ENCODE results near the gene NLRC3.
"Not testable (repeated sequence)": the region's sequence is repeated elsewhere in the genome, so short reads cannot be mapped to it uniquely, and the experiment has no call there.

NLRC3 gene

GRCh38 chr16:3513892-3514583, 63.2 kb downstream of the NLRC3 start:
- no peak for DNase-seq (ENCODE audit: low read depth, low spot score)

DNA sequence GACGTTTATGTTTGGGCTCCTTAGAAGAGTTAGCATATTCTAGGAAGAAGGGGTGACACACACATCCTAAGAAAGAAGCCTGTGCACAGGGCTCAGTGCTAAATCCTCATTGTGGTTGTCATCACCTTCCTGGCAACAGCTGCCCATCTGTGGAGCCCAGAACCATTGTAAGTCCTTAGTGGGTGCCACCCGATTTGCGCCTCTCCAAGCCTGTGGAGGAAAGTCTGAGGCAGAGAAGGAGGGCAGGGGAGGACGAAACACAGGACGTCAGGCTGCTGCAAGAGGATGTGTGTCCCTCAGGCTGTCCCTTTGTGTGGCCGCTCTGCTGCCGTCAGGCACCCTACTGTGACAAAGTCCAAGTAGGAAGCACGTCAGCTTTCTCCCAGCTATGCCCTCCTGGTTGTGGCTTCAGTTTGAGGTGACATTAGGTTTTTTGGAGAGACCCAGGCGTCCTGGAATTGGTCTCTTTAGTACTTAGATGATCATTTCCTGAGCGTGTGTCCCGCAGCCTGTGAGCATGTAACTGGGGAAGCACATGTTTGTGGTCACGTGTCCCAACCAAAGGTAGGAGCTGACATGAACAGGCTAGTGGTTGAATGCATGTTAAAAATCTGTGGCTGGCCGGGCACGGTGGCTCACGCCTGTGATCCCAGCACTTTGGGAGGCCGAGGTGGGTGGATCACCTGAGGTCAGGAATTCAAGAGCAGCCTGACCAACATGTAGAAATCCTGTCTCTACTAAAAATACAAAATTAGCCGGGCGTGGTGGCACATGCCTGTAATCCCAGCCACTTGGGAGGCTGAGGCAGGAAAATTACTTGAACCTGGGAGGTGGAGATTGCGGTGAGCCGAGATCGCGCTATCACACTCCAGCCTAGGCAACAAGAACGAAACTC, 65.7 kb downstream of the NLRC3 start:
- no peak for DNase-seq (ENCODE audit: low read depth, low spot score)

- no peak for DNase-seq (ENCODE audit: low read depth, low spot score)
These were observed 66.8 kb downstream of the NLRC3 start for GRCh38 chr16:3510416-3510815.

- no peak for DNase-seq (ENCODE audit: low read depth, low spot score)
These were observed 67.7 kb downstream of the NLRC3 start for GRCh38 chr16:3509470-3509928.

GRCh38 chr16:3508736-3509135, 68.5 kb downstream of the NLRC3 start:
- DNase-seq (ENCODE audit: low read depth, low spot score), result no peak

GRCh38 chr16:3503523-3503922, 73.7 kb downstream of the NLRC3 start:
- no peak for DNase-seq (ENCODE audit: low read depth, low spot score)

DNA sequence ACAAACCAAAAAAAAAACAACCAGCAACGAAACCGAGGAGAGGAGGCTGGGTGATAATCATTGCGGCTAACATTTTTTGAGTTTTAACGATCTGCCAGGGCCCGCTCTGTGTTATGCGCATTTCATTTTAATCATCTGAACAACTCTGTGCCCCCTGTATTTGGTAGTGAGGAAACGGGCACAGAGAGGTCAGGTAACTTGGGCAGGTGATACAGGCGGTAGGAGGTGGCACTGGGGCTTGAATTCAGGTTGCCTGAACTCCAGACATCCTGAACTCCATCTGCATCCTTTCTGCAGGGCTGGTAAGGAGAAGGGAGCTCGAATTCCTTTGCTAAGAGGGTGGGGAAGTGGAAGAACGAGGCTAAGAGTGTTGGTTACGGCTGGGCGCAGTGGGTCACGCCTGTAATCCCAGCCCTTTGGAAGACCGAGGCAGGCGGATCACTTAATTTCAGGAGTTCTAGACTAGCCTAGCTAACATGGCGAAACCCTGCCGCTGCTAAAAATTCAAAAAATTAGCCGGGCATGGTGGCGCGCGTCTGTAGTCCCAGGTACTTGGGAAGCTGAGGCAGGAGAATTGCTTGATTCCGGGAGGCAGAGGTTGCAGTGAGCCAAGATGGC, 75.3 kb downstream of the NLRC3 start:
- no peak for DNase-seq (ENCODE audit: low read depth, low spot score)

- DNase-seq (ENCODE audit: low read depth, low spot score), result not testable (repeated sequence)
These were observed 75.8 kb downstream of the NLRC3 start for GRCh38 chr16:3501412-3501761.

DNA sequence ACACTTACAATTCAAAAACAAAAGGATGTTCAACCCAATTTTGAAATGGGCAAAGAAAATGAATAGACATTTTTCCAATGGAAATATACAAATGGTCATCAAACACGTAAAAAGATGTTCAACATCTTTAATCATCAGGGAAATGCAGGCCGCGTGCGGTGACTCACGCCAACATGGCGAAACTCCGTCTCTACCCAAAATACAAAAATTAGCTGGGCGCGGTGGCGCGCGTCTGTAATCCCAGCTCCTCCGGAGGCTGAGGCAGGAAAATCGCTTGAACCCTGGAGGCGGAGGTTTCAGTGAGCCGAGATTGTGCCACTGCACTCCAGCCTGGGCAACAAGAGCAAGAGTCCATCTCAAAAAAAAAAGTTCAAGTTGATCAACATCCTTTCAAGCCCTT, 78.2 kb downstream of the NLRC3 start:
- no peak for DNase-seq (ENCODE audit: low read depth, low spot score)

- DNase-seq (ENCODE audit: low read depth, low spot score), result no peak
These were observed 79.4 kb downstream of the NLRC3 start for GRCh38 chr16:3497771-3498170.

- no peak for DNase-seq (ENCODE audit: low read depth, low spot score)
These were observed 80.8 kb downstream of the NLRC3 start for GRCh38 chr16:3496386-3496785.

DNA sequence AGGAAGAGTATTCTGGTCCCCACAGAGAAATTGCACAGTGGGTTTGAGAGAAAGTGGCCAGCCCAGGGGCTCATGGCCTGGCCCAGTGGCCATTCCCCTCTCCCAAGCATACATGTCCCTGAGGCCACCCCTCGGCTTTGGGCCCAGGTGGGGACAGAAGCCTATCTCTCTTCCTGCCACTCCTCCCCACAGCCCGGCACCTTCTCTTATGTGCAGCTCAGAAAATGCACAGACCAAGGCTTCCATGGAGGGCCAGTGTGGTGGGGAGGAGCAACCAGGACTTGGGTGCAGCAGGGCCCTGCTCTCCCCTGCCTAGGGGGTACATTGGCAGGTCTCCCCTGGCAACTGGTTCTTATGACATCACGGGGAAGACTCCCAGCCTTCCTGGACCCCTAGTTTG, 82.0 kb downstream of the NLRC3 start, which contains the start of gene C16orf90:
Gene C16orf90, minus strand, starts transcription at position 314 of the 400 bp plus-strand sequence. Its CDS starts 68 bp downstream, at position 246.
- no peak for DNase-seq (ENCODE audit: low read depth, low spot score)

- DNase-seq (ENCODE audit: low read depth, low spot score), result no peak
These were observed 82.7 kb downstream of the NLRC3 start for GRCh38 chr16:3494386-3494973.

GRCh38 chr16:3492356-3492755, 84.8 kb downstream of the NLRC3 start:
- no peak for DNase-seq (ENCODE audit: low read depth, low spot score)

DNA sequence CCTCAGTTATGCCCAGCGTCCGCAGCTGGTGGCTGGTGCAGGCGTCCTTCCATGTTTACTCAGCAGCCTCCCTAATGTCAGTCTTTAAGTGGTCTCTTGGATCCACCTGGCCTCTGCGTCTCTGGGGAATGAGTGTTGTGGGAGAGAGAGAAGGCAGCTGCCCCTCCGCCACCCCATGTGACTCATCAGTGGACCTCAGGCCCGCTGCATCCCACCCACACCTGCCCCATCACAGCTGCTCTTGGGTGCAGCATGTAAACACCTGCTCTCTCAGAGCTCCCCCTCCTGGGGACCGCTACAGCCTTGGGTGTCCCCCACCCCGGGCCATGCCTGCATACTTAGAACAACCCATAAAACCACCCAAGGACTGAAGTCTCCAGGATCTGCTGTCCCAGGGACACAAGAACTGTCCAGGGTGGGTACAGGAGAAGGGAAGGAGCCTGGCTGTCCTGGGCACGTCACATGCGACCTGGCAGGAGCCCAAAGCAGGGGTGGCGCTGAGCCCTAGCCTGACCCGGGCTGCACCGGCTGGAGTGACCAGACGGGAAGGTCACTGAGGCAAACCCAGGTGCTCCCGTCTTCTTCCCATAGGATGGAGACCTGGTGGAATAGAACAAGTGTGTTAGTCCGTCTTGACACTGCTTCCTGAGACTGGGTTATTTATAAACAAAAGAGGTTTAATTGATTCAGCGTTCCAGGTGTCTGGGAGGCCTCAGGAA, 86.1 kb downstream of the NLRC3 start:
- DNase-seq (ENCODE audit: low read depth, low spot score), result no peak
